Keratinocyte (primary cell): ENCODE data around the gene OR8B12. TPM values are rescaled to one million over a fixed set of nuclear protein-coding genes. Genes with fewer than 3 reads are reported as not detected.

Experiments
- DNase-seq: peaks from one replicate; pipeline ENCODE4 v3.0.0-alpha.2; 2011; ENCODE audit warnings: low read depth, missing footprints, low spot score
- FAIRE-seq: peaks from 2 replicates; lab custom pipeline; 2011; peaks lifted over from hg19 to GRCh38; lab: Jason Lieb, UNC
- H2AFZ ChIP-seq: 2 replicates; pipeline ENCODE4 v1.6.0; 2012; ENCODE audit warnings: low read length, control low read depth, inconsistent platforms; ENCODE audit not compliant: control insufficient read depth
- H3K27ac ChIP-seq: 2 replicates; pipeline ENCODE4 v1.5.1; 2011; ENCODE audit warnings: low read length; ENCODE audit not compliant: control insufficient read depth, insufficient read depth
- H3K27me3 ChIP-seq: 3 replicates; pipeline ENCODE4 v1.6.0; 2011; ENCODE audit warnings: low read length; ENCODE audit not compliant: control insufficient read depth, insufficient read depth; ENCODE audit errors: extremely low read depth
- H3K36me3 ChIP-seq, 2 experiments: 2 replicates in 1 of 2; 3 replicates in 1 of 2; pipeline ENCODE4 v1.5.1; 2011; ENCODE audit warnings: low read length in 2 of 2, mild to moderate bottlenecking in 1 of 2; ENCODE audit not compliant: control insufficient read depth in 2 of 2, insufficient read depth in 2 of 2; ENCODE audit errors: extremely low read depth in 1 of 2
- H3K4me1 ChIP-seq: 3 replicates; pipeline ENCODE4 v1.5.1; 2011; ENCODE audit warnings: low read length; ENCODE audit not compliant: control insufficient read depth, insufficient read depth; ENCODE audit errors: extremely low read depth
- H3K4me2 ChIP-seq: 3 replicates; pipeline ENCODE4 v1.6.0; 2011; ENCODE audit warnings: low read depth, low read length; ENCODE audit not compliant: control insufficient read depth, insufficient read depth; ENCODE audit errors: extremely low read depth
- H3K4me3 ChIP-seq, 3 experiments: fragments of 200-600 bp in 1 of 3; sonication (generic) in 1 of 3; 2 replicates in 2 of 3; 3 replicates in 1 of 3; pipeline ENCODE4 v1.5.1; 2011 to 2016; ENCODE audit warnings: low read length in 3 of 3, mild to moderate bottlenecking in 3 of 3, control low read depth in 2 of 3, inconsistent platforms in 1 of 3, low read depth in 1 of 3, mixed read lengths in 1 of 3, mixed run types in 1 of 3, moderate library complexity in 1 of 3; ENCODE audit not compliant: control insufficient read depth in 2 of 3, insufficient read depth in 2 of 3; ENCODE audit errors: extremely low read depth in 1 of 3
- H3K79me2 ChIP-seq: 2 replicates; pipeline ENCODE4 v1.6.0; 2012; ENCODE audit warnings: low read length; ENCODE audit not compliant: control insufficient read depth, insufficient read depth
- H3K9ac ChIP-seq: 3 replicates; pipeline ENCODE4 v1.6.0; 2011; ENCODE audit warnings: low read length; ENCODE audit not compliant: control insufficient read depth, insufficient read depth; ENCODE audit errors: extremely low read depth
- H3K9me1 ChIP-seq: 3 replicates; pipeline ENCODE4 v1.6.0; 2011; ENCODE audit warnings: low read length; ENCODE audit not compliant: control insufficient read depth, insufficient read depth; ENCODE audit errors: extremely low read depth
- H3K9me3 ChIP-seq: 2 replicates; pipeline ENCODE4 v1.5.1; 2012; ENCODE audit warnings: low read depth, low read length; ENCODE audit not compliant: control insufficient read depth
- H4K20me1 ChIP-seq: 3 replicates; pipeline ENCODE4 v1.6.0; 2011; ENCODE audit warnings: low read length; ENCODE audit not compliant: control insufficient read depth, insufficient read depth; ENCODE audit errors: extremely low read depth
- EZH2 ChIP-seq: IDR thresholded peaks from one replicate; pipeline ENCODE4 v1.6.1; 2012; ENCODE audit warnings: inconsistent platforms, mild to moderate bottlenecking, low read length, moderate library complexity
- dilution Hi-C: fragments of 300-500 bp; cut with MboI; formaldehyde crosslinking; loops from one replicate; pipeline ENCODE4 v1.7.0; 2020; ENCODE audit warnings: low sequenced_read_pairs; ENCODE audit not compliant: extremely low pct_ligation_motif_present
- polyA plus RNA-seq, 5 experiments: library from polyadenylated mRNA; depleted of rRNA in 3 of 5; stranded (reverse) in 3 of 5; stranded (forward) in 1 of 5; unstranded in 1 of 5; fragments of >200 nt; gene quantifications; 1 replicate in 1 of 5; 2 replicates in 3 of 5; 3 replicates in 1 of 5; pipeline versions ENCODE4 v1.2.1 to v1.2.3, GENCODE V29; 2011 to 2012; ENCODE audit warnings: missing spikeins in 2 of 5, low read depth in 1 of 5, low replicate concordance in 1 of 5
- TF ChIP-seq, protein P1 (sequence below), 3 experiments: IDR thresholded peaks in 1 of 3; conservative IDR thresholded peaks in 1 of 3; optimal IDR thresholded peaks in 1 of 3; 2 replicates in 2 of 3; 3 replicates in 1 of 3; pipeline versions ENCODE3 to v1.5.1; 2011; ENCODE audit warnings: low read length in 3 of 3, mild to moderate bottlenecking in 3 of 3, moderate library complexity in 2 of 3, control low read depth in 1 of 3, inconsistent platforms in 1 of 3; ENCODE audit not compliant: insufficient read depth in 2 of 3; ENCODE audit errors: extremely low read depth in 1 of 3

Gene OR8B12
- polyA plus RNA-seq, 1 donor (not counting 4 experiments of a cell fraction or from before 2014, with no cell fraction given), result not detected

- Histone ChIP-seq H4K20me1 (no peaks in the 10 kb centered on the region), H3K27ac (no peak overlapping the region), H3K9me3 (no peaks in the 10 kb centered on the region), H3K9me1 (no peaks in the 10 kb centered on the region), H3K4me1 (no peaks in the 10 kb centered on the region), H3K79me2 (no peaks in the 10 kb centered on the region), H3K27me3 (no peaks in the 10 kb centered on the region), H3K4me2 (no peak overlapping the region), H3K36me3 (no peaks in the 10 kb centered on the region), H2AFZ (no peak overlapping the region), H3K9ac (no peak overlapping the region), H3K4me3 (no peak overlapping the region)
- FAIRE-seq, result no peak
- DNase-seq, result no peak
- no peak for TF ChIP-seq EZH2
- dilution Hi-C loops, result no loop called here
Measured at GRCh38 chr11:124582565-124582964, 39.1 kb upstream of the OR8B12 start.

GRCh38 chr11:124581817-124582216, 38.4 kb upstream of the OR8B12 start:
- FAIRE-seq (no peak), DNase-seq (no peak)
- Histone ChIP-seq H3K79me2 (no peaks in the 10 kb centered on the region), H3K4me3 (no peak overlapping the region), H3K9me3 (no peaks in the 10 kb centered on the region), H4K20me1 (no peaks in the 10 kb centered on the region), H3K36me3 (no peaks in the 10 kb centered on the region), H3K27ac (no peak overlapping the region), H3K9me1 (no peaks in the 10 kb centered on the region), H3K9ac (no peak overlapping the region), H3K27me3 (no peaks in the 10 kb centered on the region), H2AFZ (no peak overlapping the region), H3K4me2 (no peak overlapping the region), H3K4me1 (no peaks in the 10 kb centered on the region)
- TF ChIP-seq, protein P1, sequence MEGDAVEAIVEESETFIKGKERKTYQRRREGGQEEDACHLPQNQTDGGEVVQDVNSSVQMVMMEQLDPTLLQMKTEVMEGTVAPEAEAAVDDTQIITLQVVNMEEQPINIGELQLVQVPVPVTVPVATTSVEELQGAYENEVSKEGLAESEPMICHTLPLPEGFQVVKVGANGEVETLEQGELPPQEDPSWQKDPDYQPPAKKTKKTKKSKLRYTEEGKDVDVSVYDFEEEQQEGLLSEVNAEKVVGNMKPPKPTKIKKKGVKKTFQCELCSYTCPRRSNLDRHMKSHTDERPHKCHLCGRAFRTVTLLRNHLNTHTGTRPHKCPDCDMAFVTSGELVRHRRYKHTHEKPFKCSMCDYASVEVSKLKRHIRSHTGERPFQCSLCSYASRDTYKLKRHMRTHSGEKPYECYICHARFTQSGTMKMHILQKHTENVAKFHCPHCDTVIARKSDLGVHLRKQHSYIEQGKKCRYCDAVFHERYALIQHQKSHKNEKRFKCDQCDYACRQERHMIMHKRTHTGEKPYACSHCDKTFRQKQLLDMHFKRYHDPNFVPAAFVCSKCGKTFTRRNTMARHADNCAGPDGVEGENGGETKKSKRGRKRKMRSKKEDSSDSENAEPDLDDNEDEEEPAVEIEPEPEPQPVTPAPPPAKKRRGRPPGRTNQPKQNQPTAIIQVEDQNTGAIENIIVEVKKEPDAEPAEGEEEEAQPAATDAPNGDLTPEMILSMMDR (optimal IDR thresholded peaks at IDR 0.05 in 1 of 3, IDR thresholded peaks at IDR 0.05 in 1 of 3, conservative IDR thresholded peaks at IDR 0.05 in 1 of 3; ENCODE audit: extremely low read depth in 1 of 3, insufficient read depth in 2 of 3, low read length in 3 of 3), result no peak
- TF ChIP-seq EZH2, result no peak
- dilution Hi-C loops, result no loop called here

GRCh38 chr11:124578761-124579160, 35.3 kb upstream of the OR8B12 start:
- Histone ChIP-seq H3K79me2 (no peaks in the 10 kb centered on the region), H3K4me1 (no peaks in the 10 kb centered on the region), H3K36me3 (no peaks in the 10 kb centered on the region), H3K4me3 (no peak overlapping the region), H4K20me1 (no peaks in the 10 kb centered on the region), H3K9me3 (no peaks in the 10 kb centered on the region), H3K9ac (no peak overlapping the region), H3K27ac (no peak overlapping the region), H2AFZ (no peak overlapping the region), H3K9me1 (no peaks in the 10 kb centered on the region), H3K4me2 (no peak overlapping the region), H3K27me3 (no peaks in the 10 kb centered on the region)
- TF ChIP-seq, protein P1 (optimal IDR thresholded peaks at IDR 0.05 in 1 of 3, IDR thresholded peaks at IDR 0.05 in 1 of 3, conservative IDR thresholded peaks at IDR 0.05 in 1 of 3; ENCODE audit: extremely low read depth in 1 of 3, insufficient read depth in 2 of 3, low read length in 3 of 3), result no peak
- TF ChIP-seq EZH2, result no peak
- FAIRE-seq (no peak), DNase-seq (no peak)
- dilution Hi-C loops, result no loop called here
